GM18520 (cell line): ENCODE data around the gene SCAMP2.
"Not testable (repeated sequence)": the region's sequence is repeated elsewhere in the genome, so short reads cannot be mapped to it uniquely, and the experiment has no call there.

ENCODE experiments used
- ATAC-seq: cut with Tn5 transposase; IDR thresholded peaks from one replicate; pipeline ENCODE4 v1.9.1; 2021; ENCODE audit not compliant: unreplicated experiment

The SCAMP2 gene

GRCh38 chr15:74873036-74873755 is at the start of gene SCAMP2:
Gene SCAMP2, minus strand, starts transcription at chr15:74873365. Its CDS starts 110 bp downstream, at chr15:74873255.
- peak; percentile 61 for ATAC-seq

- ATAC-seq = no peak
Measured at GRCh38 chr15:74920456-74920855, 47.3 kb upstream of the SCAMP2 start.

- no peak for ATAC-seq
Measured at GRCh38 chr15:74917676-74918075, 44.5 kb upstream of the SCAMP2 start.

GRCh38 chr15:74913799-74914198 is 40.6 kb upstream of the SCAMP2 start:
- ATAC-seq = not testable (repeated sequence)

- ATAC-seq = no peak
Measured at GRCh38 chr15:74913041-74913440, 39.9 kb upstream of the SCAMP2 start.

GRCh38 chr15:74908635-74909034 is 35.5 kb upstream of the SCAMP2 start:
- no peak for ATAC-seq

GRCh38 chr15:74907163-74907870 is 34.2 kb upstream of the SCAMP2 start:
- no peak for ATAC-seq

GRCh38 chr15:74906450-74907162 is 33.4 kb upstream of the SCAMP2 start, which contains the start of gene FAM219B:
Gene FAM219B, minus strand, starts transcription at chr15:74906851. Its CDS starts 51 bp downstream, at chr15:74906800.
- ATAC-seq = peak; percentile 80

- ATAC-seq = no peak
Measured at GRCh38 chr15:74906067-74906449, 32.9 kb upstream of the SCAMP2 start.

- ATAC-seq = no peak
Measured at GRCh38 chr15:74904190-74904805, 31.1 kb upstream of the SCAMP2 start.

- no peak for ATAC-seq
Measured at GRCh38 chr15:74903676-74904075, 30.5 kb upstream of the SCAMP2 start.

GRCh38 chr15:74902295-74903075 is 29.3 kb upstream of the SCAMP2 start:
- no peak for ATAC-seq

- no peak for ATAC-seq
Measured at GRCh38 chr15:74901612-74902063, 28.5 kb upstream of the SCAMP2 start.

GRCh38 chr15:74897300-74897701 is 24.1 kb upstream of the SCAMP2 start:
- ATAC-seq = no peak

- no peak for ATAC-seq
Measured at GRCh38 chr15:74896316-74896715, 23.2 kb upstream of the SCAMP2 start.

- no peak for ATAC-seq
Measured at GRCh38 chr15:74895830-74896229, 22.7 kb upstream of the SCAMP2 start.

GRCh38 chr15:74894383-74894782 is 21.2 kb upstream of the SCAMP2 start:
- not testable (repeated sequence) for ATAC-seq

GRCh38 chr15:74893627-74894026 is 20.5 kb upstream of the SCAMP2 start:
- ATAC-seq = no peak

- no peak for ATAC-seq
Measured at GRCh38 chr15:74892931-74893330, 19.8 kb upstream of the SCAMP2 start.

- no peak for ATAC-seq
Measured at GRCh38 chr15:74892313-74892712, 19.1 kb upstream of the SCAMP2 start.
